Astrocyte (in vitro differentiated cells and primary cell): ENCODE results near the gene STRBP. TPM values are rescaled to one million over a fixed set of nuclear protein-coding genes. Genes with fewer than 3 reads are reported as not detected.

Source experiments
- DNase-seq: peaks from one replicate; pipeline ENCODE4 v3.0.0-alpha.2; 2010; ENCODE audit warnings: low read depth
- FAIRE-seq: peaks from 2 replicates; lab custom pipeline; 2011; peaks lifted over from hg19 to GRCh38; lab: Jason Lieb, UNC
- H2AFZ ChIP-seq: 2 replicates; pipeline ENCODE4 v1.6.0; 2012; ENCODE audit warnings: low read depth, low read length, inconsistent platforms
- H3K27ac ChIP-seq: 2 replicates; pipeline ENCODE4 v1.5.1; 2011; ENCODE audit warnings: low read depth, low read length, inconsistent platforms
- H3K27me3 ChIP-seq: 2 replicates; pipeline ENCODE4 v1.6.0; 2011; ENCODE audit warnings: low read length, inconsistent platforms; ENCODE audit not compliant: insufficient read depth
- H3K36me3 ChIP-seq: 2 replicates; pipeline ENCODE4 v1.5.1; 2011; ENCODE audit warnings: low read length, inconsistent platforms; ENCODE audit not compliant: insufficient read depth
- H3K4me1 ChIP-seq: 2 replicates; pipeline ENCODE4 v1.5.1; 2011; ENCODE audit warnings: low read length, inconsistent platforms; ENCODE audit not compliant: insufficient read depth
- H3K4me2 ChIP-seq: 2 replicates; pipeline ENCODE4 v1.6.0; 2012; ENCODE audit warnings: low read length, inconsistent platforms
- H3K4me3 ChIP-seq: 2 replicates; pipeline ENCODE4 v1.5.1; 2011; ENCODE audit warnings: low read depth, mild to moderate bottlenecking, low read length, inconsistent platforms; ENCODE audit not compliant: insufficient read depth
- H3K79me2 ChIP-seq: 2 replicates; pipeline ENCODE4 v1.6.0; 2012; ENCODE audit warnings: mild to moderate bottlenecking, low read length, inconsistent platforms; ENCODE audit not compliant: insufficient read depth
- H3K9ac ChIP-seq: 2 replicates; pipeline ENCODE4 v1.6.0; 2012; ENCODE audit warnings: mild to moderate bottlenecking, low read length, inconsistent platforms
- H3K9me3 ChIP-seq: 2 replicates; pipeline ENCODE4 v1.5.1; 2012; ENCODE audit warnings: low read depth, mild to moderate bottlenecking, low read length, inconsistent platforms; ENCODE audit not compliant: insufficient read depth
- H4K20me1 ChIP-seq: 2 replicates; pipeline ENCODE4 v1.6.0; 2012; ENCODE audit warnings: low read length, inconsistent platforms; ENCODE audit not compliant: insufficient read depth
- H3K27ac Mint-ChIP-seq: one replicate; pipeline ENCODE4 v1.8.0; 2021; ENCODE audit warnings: mild to moderate bottlenecking, mixed read lengths; ENCODE audit not compliant: unreplicated experiment
- H3K27me3 Mint-ChIP-seq: one replicate; pipeline ENCODE4 v1.8.0; 2021; ENCODE audit warnings: low read depth, mixed read lengths; ENCODE audit not compliant: unreplicated experiment
- H3K36me3 Mint-ChIP-seq: one replicate; pipeline ENCODE4 v1.8.0; 2021; ENCODE audit warnings: low read depth, mixed read lengths; ENCODE audit not compliant: unreplicated experiment
- H3K4me1 Mint-ChIP-seq: one replicate; pipeline ENCODE4 v1.8.0; 2021; ENCODE audit warnings: low read depth, mixed read lengths; ENCODE audit not compliant: unreplicated experiment
- H3K4me3 Mint-ChIP-seq: one replicate; pipeline ENCODE4 v1.8.0; 2021; ENCODE audit warnings: mild to moderate bottlenecking, moderate library complexity, mixed read lengths; ENCODE audit not compliant: unreplicated experiment
- H3K9me3 Mint-ChIP-seq: one replicate; pipeline ENCODE4 v1.8.0; 2021; ENCODE audit warnings: mild to moderate bottlenecking, mixed read lengths; ENCODE audit not compliant: unreplicated experiment
- EZH2 ChIP-seq: IDR thresholded peaks from 2 replicates; pipeline ENCODE4 v1.6.1; 2012; ENCODE audit warnings: mild to moderate bottlenecking, low read length, inconsistent platforms; ENCODE audit not compliant: insufficient read depth
- total RNA-seq: library from RNA; stranded (reverse); gene quantifications from 2 replicates; pipeline ENCODE4 v1.2.1, GENCODE V29; 2021
- TF ChIP-seq, protein P1 (sequence below): IDR thresholded peaks from 2 replicates; pipeline ENCODE4 v1.5.1; 2011; ENCODE audit warnings: low read depth, mild to moderate bottlenecking, inconsistent platforms, low read length, moderate library complexity; ENCODE audit not compliant: insufficient read depth

STRBP gene
- total RNA-seq, 1 donor from 2014 or later: 13.1 TPM

DNA sequence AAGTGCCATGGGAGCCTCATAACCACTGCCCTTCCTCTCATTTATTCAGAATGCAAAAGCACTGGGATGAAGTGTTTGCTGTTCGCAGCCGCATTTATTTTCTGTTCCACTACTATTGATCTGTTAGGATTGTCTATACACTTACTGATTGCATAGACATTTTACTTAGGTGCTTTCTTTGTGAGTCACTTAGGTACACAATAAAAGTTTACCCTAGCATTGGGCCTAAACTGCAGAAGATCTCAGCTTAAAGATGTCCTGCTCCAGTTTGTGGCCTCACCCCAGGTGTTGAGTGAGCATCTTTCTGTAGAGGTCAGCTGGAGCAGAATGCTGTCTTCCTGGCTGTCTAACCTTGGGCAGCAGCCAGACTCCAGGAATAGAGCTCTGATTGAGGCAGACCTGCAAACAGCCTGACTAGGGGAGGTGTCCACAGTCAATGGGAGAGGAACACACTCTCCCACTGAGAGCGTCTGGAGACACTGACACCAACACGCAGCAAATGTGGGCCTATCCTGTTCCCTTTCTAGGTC lies 181.0 kb downstream of the STRBP start:
- Mint-ChIP-seq H3K27me3 (no peaks in the 10 kb centered on the region), H3K36me3 (peaks cover 13% of the 10 kb centered on the region), H3K4me3 (no peak overlapping the region), H3K27ac (no peak overlapping the region), H3K9me3 (no peaks in the 10 kb centered on the region), H3K4me1 (peaks cover 20% of the 10 kb centered on the region)
- Histone ChIP-seq H2AFZ (no peak overlapping the region), H3K79me2 (no peaks in the 10 kb centered on the region), H3K27me3 (no peaks in the 10 kb centered on the region), H3K4me3 (no peak overlapping the region), H3K9ac (no peak overlapping the region), H3K4me2 (no peak overlapping the region), H3K27ac (no peak overlapping the region), H3K9me3 (no peaks in the 10 kb centered on the region), H3K4me1 (peaks cover 5% of the 10 kb centered on the region), H3K36me3 (peaks cover 20% of the 10 kb centered on the region), H4K20me1 (peaks cover 17% of the 10 kb centered on the region)
- TF ChIP-seq, protein P1, sequence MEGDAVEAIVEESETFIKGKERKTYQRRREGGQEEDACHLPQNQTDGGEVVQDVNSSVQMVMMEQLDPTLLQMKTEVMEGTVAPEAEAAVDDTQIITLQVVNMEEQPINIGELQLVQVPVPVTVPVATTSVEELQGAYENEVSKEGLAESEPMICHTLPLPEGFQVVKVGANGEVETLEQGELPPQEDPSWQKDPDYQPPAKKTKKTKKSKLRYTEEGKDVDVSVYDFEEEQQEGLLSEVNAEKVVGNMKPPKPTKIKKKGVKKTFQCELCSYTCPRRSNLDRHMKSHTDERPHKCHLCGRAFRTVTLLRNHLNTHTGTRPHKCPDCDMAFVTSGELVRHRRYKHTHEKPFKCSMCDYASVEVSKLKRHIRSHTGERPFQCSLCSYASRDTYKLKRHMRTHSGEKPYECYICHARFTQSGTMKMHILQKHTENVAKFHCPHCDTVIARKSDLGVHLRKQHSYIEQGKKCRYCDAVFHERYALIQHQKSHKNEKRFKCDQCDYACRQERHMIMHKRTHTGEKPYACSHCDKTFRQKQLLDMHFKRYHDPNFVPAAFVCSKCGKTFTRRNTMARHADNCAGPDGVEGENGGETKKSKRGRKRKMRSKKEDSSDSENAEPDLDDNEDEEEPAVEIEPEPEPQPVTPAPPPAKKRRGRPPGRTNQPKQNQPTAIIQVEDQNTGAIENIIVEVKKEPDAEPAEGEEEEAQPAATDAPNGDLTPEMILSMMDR: no peak
- no peak for TF ChIP-seq EZH2
- FAIRE-seq (no peak), DNase-seq (no peak)

DNA sequence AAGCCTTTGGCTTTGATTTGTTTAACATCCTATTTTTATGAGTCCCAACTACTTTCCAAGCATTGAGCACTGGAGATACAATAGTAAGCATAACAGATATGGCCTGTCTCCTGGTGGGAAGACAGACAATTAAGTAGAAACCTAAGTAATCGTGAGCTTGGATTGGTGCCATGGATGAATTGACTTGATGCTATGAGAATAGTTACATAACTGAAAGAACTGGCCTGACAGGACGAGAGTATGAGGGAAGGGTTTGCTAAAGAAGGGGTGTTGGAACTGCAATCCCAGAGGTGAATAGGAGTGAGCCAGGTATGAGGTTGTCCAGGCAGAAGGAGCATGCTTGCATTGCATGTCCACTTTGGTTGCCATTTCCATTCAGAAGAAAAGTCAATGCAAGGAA lies 182.5 kb downstream of the STRBP start:
- Histone ChIP-seq H3K4me3 (no peak overlapping the region), H2AFZ (no peak overlapping the region), H3K9ac (no peak overlapping the region), H3K9me3 (no peaks in the 10 kb centered on the region), H3K4me1 (peaks cover 5% of the 10 kb centered on the region), H4K20me1 (peaks cover 11% of the 10 kb centered on the region), H3K4me2 (no peak overlapping the region), H3K36me3 (peaks cover 12% of the 10 kb centered on the region), H3K79me2 (no peaks in the 10 kb centered on the region), H3K27me3 (no peaks in the 10 kb centered on the region), H3K27ac (no peak overlapping the region)
- DNase-seq (no peak), FAIRE-seq (no peak)
- Mint-ChIP-seq H3K4me3 (no peak overlapping the region), H3K36me3 (peaks cover 8% of the 10 kb centered on the region), H3K27ac (no peak overlapping the region), H3K9me3 (no peaks in the 10 kb centered on the region), H3K27me3 (no peaks in the 10 kb centered on the region), H3K4me1 (peaks cover 14% of the 10 kb centered on the region)
- no peak for TF ChIP-seq EZH2
- TF ChIP-seq, protein P1: no peak

DNA sequence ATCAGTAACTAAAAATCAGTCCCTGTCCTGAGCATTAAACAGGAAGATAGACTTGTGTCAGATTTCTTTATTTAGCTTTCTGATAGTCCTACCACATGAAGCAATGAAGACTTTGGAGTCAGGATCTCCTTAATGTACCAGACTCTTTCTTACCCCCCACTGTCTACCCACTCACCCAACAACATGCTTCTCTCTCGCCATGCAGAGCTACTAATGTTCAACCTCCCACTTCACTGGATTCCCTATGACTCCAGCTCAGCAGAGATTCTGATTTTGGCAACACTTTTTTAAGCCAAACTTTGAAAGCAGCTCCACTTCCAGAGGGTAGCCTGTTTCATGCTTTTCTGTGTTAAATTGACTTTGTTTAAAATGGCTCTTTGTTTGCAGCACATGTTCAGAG lies 184.1 kb downstream of the STRBP start:
- no peak overlapping the region for H3K9ac ChIP-seq
- peaks cover 10% of the 10 kb centered on the region for H3K36me3 ChIP-seq
- no peaks in the 10 kb centered on the region for H3K79me2 ChIP-seq
- H3K36me3 Mint-ChIP-seq: peaks cover 6% of the 10 kb centered on the region
- H3K27me3 Mint-ChIP-seq: no peaks in the 10 kb centered on the region
- H3K4me1 ChIP-seq: peaks cover 5% of the 10 kb centered on the region
- H2AFZ ChIP-seq: no peak overlapping the region
- no peaks in the 10 kb centered on the region for H3K27me3 ChIP-seq
- no peaks in the 10 kb centered on the region for H3K9me3 Mint-ChIP-seq
- H3K9me3 ChIP-seq: no peaks in the 10 kb centered on the region
- no peak overlapping the region for H3K4me2 ChIP-seq
- no peak for TF ChIP-seq EZH2
- TF ChIP-seq, protein P1: no peak
- H3K27ac Mint-ChIP-seq: no peak overlapping the region
- FAIRE-seq (no peak), DNase-seq (no peak)
- H3K4me1 Mint-ChIP-seq: peaks cover 6% of the 10 kb centered on the region
- H4K20me1 ChIP-seq: peaks cover 4% of the 10 kb centered on the region
- no peak overlapping the region for H3K4me3 Mint-ChIP-seq
- no peak overlapping the region for H3K27ac ChIP-seq
- H3K4me3 ChIP-seq: no peak overlapping the region
